AG09319 (cell line): ENCODE data around the gene SP2.

ENCODE experiments used
- DNase-seq: peaks from one replicate; pipeline ENCODE4 v3.0.0-alpha.2; 2010; ENCODE audit warnings: low read depth; ENCODE audit errors: extremely low read depth
- CTCF ChIP-seq: IDR thresholded peaks from 2 replicates; pipeline ENCODE4 v1.5.1; 2011; ENCODE audit warnings: low read depth, mild to moderate bottlenecking, inconsistent platforms, low read length, moderate library complexity

Gene SP2

GRCh38 chr17:47937941-47938340 is 41.9 kb downstream of the SP2 start:
- DNase-seq, result no peak
- TF ChIP-seq CTCF, result no peak

DNA sequence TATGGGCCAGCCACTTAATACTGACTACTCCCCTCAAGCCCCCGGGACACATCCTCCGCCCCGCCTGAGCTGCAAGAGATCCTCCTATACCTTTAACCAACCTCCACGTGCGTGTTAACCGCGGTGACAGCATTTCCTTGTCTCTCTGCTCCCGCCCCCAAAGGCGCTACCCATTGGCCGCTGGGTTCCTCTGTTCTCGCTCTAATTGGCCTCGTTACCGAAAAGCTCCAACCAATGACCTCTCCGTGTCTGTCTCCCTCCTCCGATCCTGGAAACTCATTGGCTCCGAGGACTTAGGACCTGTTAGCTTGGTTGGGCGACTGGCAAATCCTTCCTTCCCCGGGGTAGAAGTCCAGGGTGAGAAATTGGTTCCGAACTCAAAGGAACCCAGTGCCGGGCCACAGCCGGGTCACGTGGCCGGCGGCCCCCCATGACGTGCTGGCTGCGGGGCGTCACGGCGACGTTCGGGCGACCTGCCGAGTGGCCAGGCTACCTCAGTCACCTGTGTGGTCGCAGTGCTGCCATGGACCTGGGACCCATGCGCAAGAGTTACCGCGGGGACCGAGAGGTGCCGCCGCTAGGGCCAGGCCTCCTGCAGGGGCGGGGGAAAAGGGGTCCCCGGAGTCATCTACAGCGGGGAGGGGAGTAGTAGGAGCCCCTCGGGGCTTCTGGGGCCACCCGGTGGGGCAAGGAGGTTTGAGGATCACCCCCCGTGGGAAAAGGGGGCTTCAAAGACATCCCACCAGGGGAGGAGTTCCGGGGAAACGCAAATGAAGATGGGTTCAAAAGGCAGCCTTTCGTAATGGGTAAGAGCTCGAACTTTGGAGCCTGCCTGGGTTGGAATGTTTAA is 45.4 kb downstream of the SP2 start, which contains the start of gene PNPO:
Gene PNPO, plus strand, starts transcription at position 326 of the 850 bp plus-strand sequence. Its CDS starts 105 bp downstream, at position 431.
- no peak; the same call in 1 of the 2 replicates for TF ChIP-seq CTCF
- peak; percentile 91 for DNase-seq

GRCh38 chr17:47942096-47942510 is 46.1 kb downstream of the SP2 start:
- DNase-seq, result no peak
- TF ChIP-seq CTCF, result no peak

DNA sequence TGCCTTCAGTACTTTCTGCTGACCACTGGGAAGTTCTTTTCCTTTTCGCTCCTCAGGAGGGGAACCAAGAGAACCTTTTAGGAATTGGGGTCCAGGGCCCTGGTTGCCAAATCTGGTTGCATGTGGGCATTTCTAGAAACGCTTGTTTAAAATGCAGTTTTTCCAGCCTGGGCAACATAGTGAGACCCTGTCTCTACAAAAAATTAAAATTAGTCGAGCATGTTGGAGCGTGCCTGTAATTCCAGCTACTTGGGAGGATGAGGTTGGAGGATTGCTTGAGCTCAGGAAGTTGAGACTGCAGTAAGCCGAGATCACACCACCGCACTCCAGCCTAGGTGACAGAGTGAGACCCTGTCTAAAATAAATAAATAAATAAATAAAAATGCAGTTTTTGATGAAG is 46.5 kb downstream of the SP2 start:
- TF ChIP-seq CTCF, result no peak
- no peak for DNase-seq

- DNase-seq, result no peak
- no peak for TF ChIP-seq CTCF
Observed at GRCh38 chr17:47945080-47945479, 49.0 kb downstream of the SP2 start.

- TF ChIP-seq CTCF, result no peak
- no peak for DNase-seq
Observed at GRCh38 chr17:47945529-47946508, 49.8 kb downstream of the SP2 start.

- no peak for TF ChIP-seq CTCF
- DNase-seq, result no peak
Observed at GRCh38 chr17:47946516-47946915, 50.5 kb downstream of the SP2 start.
